ENCODE results near the gene NDC80. TPM values are rescaled to one million over a fixed set of nuclear protein-coding genes. Genes with fewer than 3 reads are reported as not detected.

Gene NDC80
- total RNA-seq, 1 experiment from 2014 or later = 43.0 TPM

DNA sequence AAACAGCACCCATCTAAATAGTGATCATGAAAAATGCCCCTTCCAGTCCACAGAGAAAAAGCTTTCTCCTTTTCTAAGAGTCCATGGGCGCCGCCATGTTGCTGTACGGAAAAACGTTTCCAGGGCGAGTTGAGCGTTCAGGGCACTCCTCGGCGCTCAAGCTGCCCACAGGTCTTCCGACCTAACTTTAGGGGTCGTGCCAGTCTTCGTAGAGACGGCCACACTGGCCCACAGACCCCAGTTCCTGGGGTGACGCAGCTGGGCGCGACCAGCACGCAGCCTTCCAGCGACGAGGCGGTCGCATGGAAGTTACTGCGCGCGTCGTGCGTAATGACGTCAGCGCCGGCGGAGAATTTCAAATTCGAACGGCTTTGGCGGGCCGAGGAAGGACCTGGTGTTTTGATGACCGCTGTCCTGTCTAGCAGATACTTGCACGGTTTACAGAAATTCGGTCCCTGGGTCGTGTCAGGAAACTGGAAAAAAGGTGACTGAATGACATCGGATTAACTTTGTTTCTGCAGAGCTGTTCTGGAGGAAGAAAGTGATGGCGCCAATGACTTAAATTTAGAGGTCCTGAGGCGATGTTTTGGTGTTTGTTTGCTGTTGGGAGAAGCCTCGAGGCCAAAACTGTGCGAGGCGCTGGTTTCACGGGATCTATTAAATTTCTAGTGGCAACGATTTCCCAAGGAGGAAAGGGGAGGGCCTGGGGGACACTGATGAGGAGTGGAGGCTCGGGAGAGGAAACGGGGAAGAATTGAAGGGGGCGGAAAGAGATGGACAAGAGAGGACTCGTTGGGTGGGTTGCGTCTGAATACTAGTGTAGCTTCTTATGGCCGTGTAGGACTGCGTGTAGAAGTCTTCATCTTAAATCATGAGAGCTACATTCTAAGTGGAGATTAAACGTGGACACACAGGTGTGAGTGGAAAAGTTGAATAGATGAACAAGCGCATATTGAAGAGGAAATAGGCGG is at the start of gene NDC80, which contains the start of gene METTL4 (continued):
- TF ChIP-seq, protein P1, sequence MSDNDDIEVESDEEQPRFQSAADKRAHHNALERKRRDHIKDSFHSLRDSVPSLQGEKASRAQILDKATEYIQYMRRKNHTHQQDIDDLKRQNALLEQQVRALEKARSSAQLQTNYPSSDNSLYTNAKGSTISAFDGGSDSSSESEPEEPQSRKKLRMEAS (CRISPR knock-in tag; IDR thresholded peaks at IDR 0.05) = peak; percentile 88
- TF ChIP-seq PRRX2 (CRISPR knock-in tag; IDR thresholded peaks at IDR 0.05) (no peak), FOXK1 (CRISPR knock-in tag; IDR thresholded peaks at IDR 0.05) (peak; percentile 92), EMX1 (CRISPR knock-in tag; IDR thresholded peaks at IDR 0.05) (no peak), ZNF317 (CRISPR knock-in tag; IDR thresholded peaks at IDR 0.05; ENCODE audit: borderline replicate concordance, low read depth) (no peak), GTF2I (CRISPR knock-in tag; conservative IDR thresholded peaks at IDR 0.05) (no peak), CREB1 (CRISPR knock-in tag; IDR thresholded peaks at IDR 0.05) (peak; percentile 86; the same call in 1 of the 2 replicates), ZNF423 (CRISPR knock-in tag; IDR thresholded peaks at IDR 0.05) (no peak), SOX15 (CRISPR knock-in tag; IDR thresholded peaks at IDR 0.05) (no peak), GRHL2 (CRISPR knock-in tag; IDR thresholded peaks at IDR 0.05; ENCODE audit: insufficient replicate concordance, severe bottlenecking) (no peak), KAT7 (CRISPR knock-in tag; IDR thresholded peaks at IDR 0.05; ENCODE audit: borderline replicate concordance) (no peak), TCF7 (CRISPR knock-in tag; IDR thresholded peaks at IDR 0.05; ENCODE audit: low read depth) (no peak), RORB (CRISPR knock-in tag; IDR thresholded peaks at IDR 0.05) (no peak), CREM (CRISPR knock-in tag; IDR thresholded peaks at IDR 0.05) (peak; percentile 99), NR1H2 (CRISPR knock-in tag; IDR thresholded peaks at IDR 0.05) (no peak), MYBL2 (CRISPR knock-in tag; IDR thresholded peaks at IDR 0.05) (peak; percentile 100), ESRRA (CRISPR knock-in tag; IDR thresholded peaks at IDR 0.05; ENCODE audit: borderline replicate concordance) (peak; percentile 54; the same call in 1 of the 2 replicates), GABPB1 (CRISPR knock-in tag; IDR thresholded peaks at IDR 0.05) (peak; percentile 89)
- TF ChIP-seq, protein P2, sequence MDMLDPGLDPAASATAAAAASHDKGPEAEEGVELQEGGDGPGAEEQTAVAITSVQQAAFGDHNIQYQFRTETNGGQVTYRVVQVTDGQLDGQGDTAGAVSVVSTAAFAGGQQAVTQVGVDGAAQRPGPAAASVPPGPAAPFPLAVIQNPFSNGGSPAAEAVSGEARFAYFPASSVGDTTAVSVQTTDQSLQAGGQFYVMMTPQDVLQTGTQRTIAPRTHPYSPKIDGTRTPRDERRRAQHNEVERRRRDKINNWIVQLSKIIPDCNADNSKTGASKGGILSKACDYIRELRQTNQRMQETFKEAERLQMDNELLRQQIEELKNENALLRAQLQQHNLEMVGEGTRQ (CRISPR knock-in tag; IDR thresholded peaks at IDR 0.05) = no peak
- TF ChIP-seq, protein P3, sequence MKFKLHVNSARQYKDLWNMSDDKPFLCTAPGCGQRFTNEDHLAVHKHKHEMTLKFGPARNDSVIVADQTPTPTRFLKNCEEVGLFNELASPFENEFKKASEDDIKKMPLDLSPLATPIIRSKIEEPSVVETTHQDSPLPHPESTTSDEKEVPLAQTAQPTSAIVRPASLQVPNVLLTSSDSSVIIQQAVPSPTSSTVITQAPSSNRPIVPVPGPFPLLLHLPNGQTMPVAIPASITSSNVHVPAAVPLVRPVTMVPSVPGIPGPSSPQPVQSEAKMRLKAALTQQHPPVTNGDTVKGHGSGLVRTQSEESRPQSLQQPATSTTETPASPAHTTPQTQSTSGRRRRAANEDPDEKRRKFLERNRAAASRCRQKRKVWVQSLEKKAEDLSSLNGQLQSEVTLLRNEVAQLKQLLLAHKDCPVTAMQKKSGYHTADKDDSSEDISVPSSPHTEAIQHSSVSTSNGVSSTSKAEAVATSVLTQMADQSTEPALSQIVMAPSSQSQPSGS (CRISPR knock-in tag; IDR thresholded peaks at IDR 0.05; ENCODE audit: borderline replicate concordance, low read depth) = peak; percentile 48; the same call in 1 of the 2 replicates
- TF ChIP-seq, protein P4, sequence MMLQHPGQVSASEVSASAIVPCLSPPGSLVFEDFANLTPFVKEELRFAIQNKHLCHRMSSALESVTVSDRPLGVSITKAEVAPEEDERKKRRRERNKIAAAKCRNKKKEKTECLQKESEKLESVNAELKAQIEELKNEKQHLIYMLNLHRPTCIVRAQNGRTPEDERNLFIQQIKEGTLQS (CRISPR knock-in tag; conservative IDR thresholded peaks at IDR 0.05) = no peak
- TF ChIP-seq, protein P5, sequence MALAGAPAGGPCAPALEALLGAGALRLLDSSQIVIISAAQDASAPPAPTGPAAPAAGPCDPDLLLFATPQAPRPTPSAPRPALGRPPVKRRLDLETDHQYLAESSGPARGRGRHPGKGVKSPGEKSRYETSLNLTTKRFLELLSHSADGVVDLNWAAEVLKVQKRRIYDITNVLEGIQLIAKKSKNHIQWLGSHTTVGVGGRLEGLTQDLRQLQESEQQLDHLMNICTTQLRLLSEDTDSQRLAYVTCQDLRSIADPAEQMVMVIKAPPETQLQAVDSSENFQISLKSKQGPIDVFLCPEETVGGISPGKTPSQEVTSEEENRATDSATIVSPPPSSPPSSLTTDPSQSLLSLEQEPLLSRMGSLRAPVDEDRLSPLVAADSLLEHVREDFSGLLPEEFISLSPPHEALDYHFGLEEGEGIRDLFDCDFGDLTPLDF (CRISPR knock-in tag; IDR thresholded peaks at IDR 0.05) = no peak
- TF ChIP-seq, protein P6, sequence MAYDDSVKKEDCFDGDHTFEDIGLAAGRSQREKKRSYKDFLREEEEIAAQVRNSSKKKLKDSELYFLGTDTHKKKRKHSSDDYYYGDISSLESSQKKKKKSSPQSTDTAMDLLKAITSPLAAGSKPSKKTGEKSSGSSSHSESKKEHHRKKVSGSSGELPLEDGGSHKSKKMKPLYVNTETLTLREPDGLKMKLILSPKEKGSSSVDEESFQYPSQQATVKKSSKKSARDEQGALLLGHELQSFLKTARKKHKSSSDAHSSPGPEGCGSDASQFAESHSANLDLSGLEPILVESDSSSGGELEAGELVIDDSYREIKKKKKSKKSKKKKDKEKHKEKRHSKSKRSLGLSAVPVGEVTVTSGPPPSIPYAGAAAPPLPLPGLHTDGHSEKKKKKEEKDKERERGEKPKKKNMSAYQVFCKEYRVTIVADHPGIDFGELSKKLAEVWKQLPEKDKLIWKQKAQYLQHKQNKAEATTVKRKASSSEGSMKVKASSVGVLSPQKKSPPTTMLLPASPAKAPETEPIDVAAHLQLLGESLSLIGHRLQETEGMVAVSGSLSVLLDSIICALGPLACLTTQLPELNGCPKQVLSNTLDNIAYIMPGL (CRISPR knock-in tag; IDR thresholded peaks at IDR 0.05) = peak; percentile 69; the same call in 1 of the 2 replicates
- TF ChIP-seq, protein P7, sequence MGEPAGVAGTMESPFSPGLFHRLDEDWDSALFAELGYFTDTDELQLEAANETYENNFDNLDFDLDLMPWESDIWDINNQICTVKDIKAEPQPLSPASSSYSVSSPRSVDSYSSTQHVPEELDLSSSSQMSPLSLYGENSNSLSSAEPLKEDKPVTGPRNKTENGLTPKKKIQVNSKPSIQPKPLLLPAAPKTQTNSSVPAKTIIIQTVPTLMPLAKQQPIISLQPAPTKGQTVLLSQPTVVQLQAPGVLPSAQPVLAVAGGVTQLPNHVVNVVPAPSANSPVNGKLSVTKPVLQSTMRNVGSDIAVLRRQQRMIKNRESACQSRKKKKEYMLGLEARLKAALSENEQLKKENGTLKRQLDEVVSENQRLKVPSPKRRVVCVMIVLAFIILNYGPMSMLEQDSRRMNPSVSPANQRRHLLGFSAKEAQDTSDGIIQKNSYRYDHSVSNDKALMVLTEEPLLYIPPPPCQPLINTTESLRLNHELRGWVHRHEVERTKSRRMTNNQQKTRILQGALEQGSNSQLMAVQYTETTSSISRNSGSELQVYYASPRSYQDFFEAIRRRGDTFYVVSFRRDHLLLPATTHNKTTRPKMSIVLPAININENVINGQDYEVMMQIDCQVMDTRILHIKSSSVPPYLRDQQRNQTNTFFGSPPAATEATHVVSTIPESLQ (CRISPR knock-in tag; IDR thresholded peaks at IDR 0.05) = no peak
- TF ChIP-seq, protein P8, sequence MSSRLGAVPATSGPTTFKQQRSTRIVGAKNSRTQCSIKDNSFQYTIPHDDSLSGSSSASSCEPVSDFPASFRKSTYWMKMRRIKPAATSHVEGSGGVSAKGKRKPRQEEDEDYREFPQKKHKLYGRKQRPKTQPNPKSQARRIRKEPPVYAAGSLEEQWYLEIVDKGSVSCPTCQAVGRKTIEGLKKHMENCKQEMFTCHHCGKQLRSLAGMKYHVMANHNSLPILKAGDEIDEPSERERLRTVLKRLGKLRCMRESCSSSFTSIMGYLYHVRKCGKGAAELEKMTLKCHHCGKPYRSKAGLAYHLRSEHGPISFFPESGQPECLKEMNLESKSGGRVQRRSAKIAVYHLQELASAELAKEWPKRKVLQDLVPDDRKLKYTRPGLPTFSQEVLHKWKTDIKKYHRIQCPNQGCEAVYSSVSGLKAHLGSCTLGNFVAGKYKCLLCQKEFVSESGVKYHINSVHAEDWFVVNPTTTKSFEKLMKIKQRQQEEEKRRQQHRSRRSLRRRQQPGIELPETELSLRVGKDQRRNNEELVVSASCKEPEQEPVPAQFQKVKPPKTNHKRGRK (CRISPR knock-in tag; IDR thresholded peaks at IDR 0.05; ENCODE audit: borderline replicate concordance) = no peak
- TF ChIP-seq, protein P9, sequence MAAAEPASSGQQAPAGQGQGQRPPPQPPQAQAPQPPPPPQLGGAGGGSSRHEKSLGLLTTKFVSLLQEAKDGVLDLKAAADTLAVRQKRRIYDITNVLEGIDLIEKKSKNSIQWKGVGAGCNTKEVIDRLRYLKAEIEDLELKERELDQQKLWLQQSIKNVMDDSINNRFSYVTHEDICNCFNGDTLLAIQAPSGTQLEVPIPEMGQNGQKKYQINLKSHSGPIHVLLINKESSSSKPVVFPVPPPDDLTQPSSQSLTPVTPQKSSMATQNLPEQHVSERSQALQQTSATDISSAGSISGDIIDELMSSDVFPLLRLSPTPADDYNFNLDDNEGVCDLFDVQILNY (CRISPR knock-in tag; IDR thresholded peaks at IDR 0.05) = peak; percentile 86
- TF ChIP-seq, protein P10, sequence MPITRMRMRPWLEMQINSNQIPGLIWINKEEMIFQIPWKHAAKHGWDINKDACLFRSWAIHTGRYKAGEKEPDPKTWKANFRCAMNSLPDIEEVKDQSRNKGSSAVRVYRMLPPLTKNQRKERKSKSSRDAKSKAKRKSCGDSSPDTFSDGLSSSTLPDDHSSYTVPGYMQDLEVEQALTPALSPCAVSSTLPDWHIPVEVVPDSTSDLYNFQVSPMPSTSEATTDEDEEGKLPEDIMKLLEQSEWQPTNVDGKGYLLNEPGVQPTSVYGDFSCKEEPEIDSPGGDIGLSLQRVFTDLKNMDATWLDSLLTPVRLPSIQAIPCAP (CRISPR knock-in tag; IDR thresholded peaks at IDR 0.05) = no peak

Data from WTC11 (cell line).